ENCODE data around the gene UXT. TPM values are rescaled to one million over a fixed set of nuclear protein-coding genes. Genes with fewer than 3 reads are reported as not detected.

The UXT gene
- total RNA-seq, 1 donor from 2014 or later, result 73.5 TPM

GRCh38 chrX:47690175-47690574 is 31.2 kb upstream of the UXT start:
- Histone ChIP-seq H4K20me1 (ENCODE audit: insufficient read depth, low read length) (no peaks in the 10 kb centered on the region), H3K79me2 (ENCODE audit: insufficient read depth, low read length) (no peaks in the 10 kb centered on the region), H3K27me3 (ENCODE audit: insufficient read depth, low read length) (no peaks in the 10 kb centered on the region), H2AFZ (ENCODE audit: low read depth, low read length) (no peak overlapping the region), H3K27ac (ENCODE audit: low read depth, low read length) (no peak overlapping the region), H3K9ac (ENCODE audit: low read length) (no peak overlapping the region), H3K9me3 (ENCODE audit: insufficient read depth, low read depth, low read length) (no peaks in the 10 kb centered on the region), H3K4me1 (ENCODE audit: insufficient read depth, low read length) (no peaks in the 10 kb centered on the region), H3K4me2 (ENCODE audit: low read length) (no peak overlapping the region), H3K36me3 (ENCODE audit: insufficient read depth, low read length) (no peaks in the 10 kb centered on the region), H3K4me3 (ENCODE audit: insufficient read depth, low read depth, low read length) (no peak overlapping the region)
- Mint-ChIP-seq H3K36me3 (ENCODE audit: low read depth, unreplicated experiment) (no peaks in the 10 kb centered on the region), H3K4me1 (ENCODE audit: low read depth, unreplicated experiment) (no peaks in the 10 kb centered on the region), H3K27me3 (ENCODE audit: low read depth, unreplicated experiment) (no peaks in the 10 kb centered on the region), H3K9me3 (ENCODE audit: unreplicated experiment) (no peaks in the 10 kb centered on the region), H3K4me3 (ENCODE audit: unreplicated experiment) (no peak overlapping the region), H3K27ac (ENCODE audit: unreplicated experiment) (no peak overlapping the region)
- TF ChIP-seq EZH2 (IDR thresholded peaks at IDR 0.05; ENCODE audit: insufficient read depth, low read length), result no peak
- no peak for TF ChIP-seq CTCF (IDR thresholded peaks at IDR 0.05; ENCODE audit: insufficient read depth, low read depth, low read length)
- DNase-seq (ENCODE audit: low read depth) (no peak), FAIRE-seq (peak; percentile 87)

GRCh38 chrX:47687263-47687662 is 28.3 kb upstream of the UXT start:
- H3K4me3 Mint-ChIP-seq (ENCODE audit: unreplicated experiment), result no peak overlapping the region
- Histone ChIP-seq H3K4me3 (ENCODE audit: insufficient read depth, low read depth, low read length) (no peak overlapping the region), H2AFZ (ENCODE audit: low read depth, low read length) (no peak overlapping the region), H3K9me3 (ENCODE audit: insufficient read depth, low read depth, low read length) (no peaks in the 10 kb centered on the region), H3K9ac (ENCODE audit: low read length) (no peak overlapping the region), H3K27me3 (ENCODE audit: insufficient read depth, low read length) (no peaks in the 10 kb centered on the region), H4K20me1 (ENCODE audit: insufficient read depth, low read length) (no peaks in the 10 kb centered on the region), H3K4me1 (ENCODE audit: insufficient read depth, low read length) (no peaks in the 10 kb centered on the region), H3K27ac (ENCODE audit: low read depth, low read length) (no peak overlapping the region), H3K4me2 (ENCODE audit: low read length) (no peak overlapping the region), H3K36me3 (ENCODE audit: insufficient read depth, low read length) (no peaks in the 10 kb centered on the region), H3K79me2 (ENCODE audit: insufficient read depth, low read length) (no peaks in the 10 kb centered on the region)
- H3K27ac Mint-ChIP-seq (ENCODE audit: unreplicated experiment), result no peak overlapping the region
- DNase-seq (ENCODE audit: low read depth), result no peak
- FAIRE-seq, result no peak
- H3K27me3 Mint-ChIP-seq (ENCODE audit: low read depth, unreplicated experiment), result peaks cover under 1% of the 10 kb centered on the region
- no peaks in the 10 kb centered on the region for H3K36me3 Mint-ChIP-seq (ENCODE audit: low read depth, unreplicated experiment)
- no peaks in the 10 kb centered on the region for H3K9me3 Mint-ChIP-seq (ENCODE audit: unreplicated experiment)
- H3K4me1 Mint-ChIP-seq (ENCODE audit: low read depth, unreplicated experiment), result no peaks in the 10 kb centered on the region
- TF ChIP-seq EZH2 (IDR thresholded peaks at IDR 0.05; ENCODE audit: insufficient read depth, low read length) (no peak), CTCF (IDR thresholded peaks at IDR 0.05; ENCODE audit: insufficient read depth, low read depth, low read length) (no peak)

DNA sequence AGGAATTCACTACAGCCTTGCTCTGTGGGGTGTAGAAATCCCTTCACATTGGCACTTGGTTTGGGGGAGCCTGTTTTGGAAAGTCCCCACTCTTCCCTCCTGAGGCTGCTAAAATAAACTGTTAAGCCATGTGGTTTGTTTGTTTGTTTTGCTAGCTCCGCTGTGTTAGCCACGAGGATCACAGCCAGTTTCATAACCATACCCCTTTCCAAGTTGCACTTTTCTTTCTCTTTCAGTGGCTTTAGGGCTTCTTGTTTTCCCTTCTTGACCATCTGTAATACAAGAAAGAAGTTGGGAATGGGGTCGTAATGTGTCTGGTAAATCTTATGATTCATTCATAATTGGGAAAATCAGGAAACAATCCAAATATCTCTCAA is 24.8 kb upstream of the UXT start:
- DNase-seq (ENCODE audit: low read depth), result no peak
- Mint-ChIP-seq H3K9me3 (ENCODE audit: unreplicated experiment) (peaks cover 2% of the 10 kb centered on the region), H3K36me3 (ENCODE audit: low read depth, unreplicated experiment) (no peaks in the 10 kb centered on the region)

More for the DNA sequence above, 24.8 kb upstream of the UXT start:
- H3K27me3 ChIP-seq (ENCODE audit: insufficient read depth, low read length), result no peaks in the 10 kb centered on the region
- no peaks in the 10 kb centered on the region for H3K36me3 ChIP-seq (ENCODE audit: insufficient read depth, low read length)
- no peaks in the 10 kb centered on the region for H3K79me2 ChIP-seq (ENCODE audit: insufficient read depth, low read length)
- TF ChIP-seq CTCF (IDR thresholded peaks at IDR 0.05; ENCODE audit: insufficient read depth, low read depth, low read length) (no peak), EZH2 (IDR thresholded peaks at IDR 0.05; ENCODE audit: insufficient read depth, low read length) (no peak)
- no peak overlapping the region for H3K4me3 ChIP-seq (ENCODE audit: insufficient read depth, low read depth, low read length)
- peak; percentile 79 for FAIRE-seq
- H2AFZ ChIP-seq (ENCODE audit: low read depth, low read length), result no peak overlapping the region
- no peaks in the 10 kb centered on the region for H4K20me1 ChIP-seq (ENCODE audit: insufficient read depth, low read length)
- no peak overlapping the region for H3K9ac ChIP-seq (ENCODE audit: low read length)
- Mint-ChIP-seq H3K4me1 (ENCODE audit: low read depth, unreplicated experiment) (no peaks in the 10 kb centered on the region), H3K4me3 (ENCODE audit: unreplicated experiment) (no peak overlapping the region), H3K27me3 (ENCODE audit: low read depth, unreplicated experiment) (peaks cover 9% of the 10 kb centered on the region), H3K27ac (ENCODE audit: unreplicated experiment) (no peak overlapping the region)
- no peak overlapping the region for H3K4me2 ChIP-seq (ENCODE audit: low read length)
- no peaks in the 10 kb centered on the region for H3K9me3 ChIP-seq (ENCODE audit: insufficient read depth, low read depth, low read length)
- H3K27ac ChIP-seq (ENCODE audit: low read depth, low read length), result no peak overlapping the region
- H3K4me1 ChIP-seq (ENCODE audit: insufficient read depth, low read length), result no peaks in the 10 kb centered on the region
